GM19193 (cell line): Measurements from ENCODE around the gene RNF169.

Source experiments
- POLR2A ChIP-seq: IDR thresholded peaks from 4 replicates; pipeline ENCODE4 v1.6.1; 2011; ENCODE audit not compliant: insufficient read depth, insufficient read length; ENCODE audit errors: extremely low read depth

RNF169 gene

DNA sequence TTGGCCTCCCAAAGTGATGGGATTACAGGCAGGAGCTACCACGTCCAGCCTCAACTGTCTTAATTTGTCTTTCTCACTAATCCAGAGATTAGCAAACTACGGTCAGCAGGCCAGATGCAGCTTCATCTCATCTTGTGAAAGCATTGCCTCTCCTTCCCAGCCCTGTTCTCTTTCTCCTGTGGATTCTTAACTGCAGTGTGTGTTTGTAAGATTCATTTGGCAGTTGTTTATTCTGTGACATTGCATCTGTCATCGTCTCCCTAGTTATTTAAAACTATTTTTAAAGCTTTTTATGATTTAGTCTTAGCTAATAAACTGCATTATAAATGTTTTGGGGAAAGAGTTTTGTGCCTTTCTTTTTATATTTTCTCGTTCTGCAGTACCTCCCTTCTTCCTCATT lies 29.2 kb downstream of the RNF169 start:
- no peak for TF ChIP-seq POLR2A

DNA sequence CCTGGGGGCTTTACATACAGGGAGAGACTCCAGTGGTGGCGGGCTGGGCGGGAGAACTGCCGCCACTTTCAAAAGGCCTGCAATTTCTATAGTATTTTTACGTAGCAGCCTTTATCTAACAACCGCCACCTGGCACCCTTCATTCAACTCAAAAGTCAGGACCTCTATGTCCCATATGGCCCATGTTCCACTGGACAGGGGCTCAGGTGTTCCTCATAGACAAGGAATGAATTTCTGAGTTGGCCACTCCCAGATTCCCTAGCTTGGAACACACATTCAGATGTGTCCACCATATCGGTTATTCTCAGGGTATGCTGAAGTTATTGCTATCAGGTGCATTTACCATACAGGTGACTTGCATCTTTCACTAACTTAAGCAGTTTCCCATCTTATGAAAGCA lies 29.9 kb downstream of the RNF169 start:
- no peak for TF ChIP-seq POLR2A

DNA sequence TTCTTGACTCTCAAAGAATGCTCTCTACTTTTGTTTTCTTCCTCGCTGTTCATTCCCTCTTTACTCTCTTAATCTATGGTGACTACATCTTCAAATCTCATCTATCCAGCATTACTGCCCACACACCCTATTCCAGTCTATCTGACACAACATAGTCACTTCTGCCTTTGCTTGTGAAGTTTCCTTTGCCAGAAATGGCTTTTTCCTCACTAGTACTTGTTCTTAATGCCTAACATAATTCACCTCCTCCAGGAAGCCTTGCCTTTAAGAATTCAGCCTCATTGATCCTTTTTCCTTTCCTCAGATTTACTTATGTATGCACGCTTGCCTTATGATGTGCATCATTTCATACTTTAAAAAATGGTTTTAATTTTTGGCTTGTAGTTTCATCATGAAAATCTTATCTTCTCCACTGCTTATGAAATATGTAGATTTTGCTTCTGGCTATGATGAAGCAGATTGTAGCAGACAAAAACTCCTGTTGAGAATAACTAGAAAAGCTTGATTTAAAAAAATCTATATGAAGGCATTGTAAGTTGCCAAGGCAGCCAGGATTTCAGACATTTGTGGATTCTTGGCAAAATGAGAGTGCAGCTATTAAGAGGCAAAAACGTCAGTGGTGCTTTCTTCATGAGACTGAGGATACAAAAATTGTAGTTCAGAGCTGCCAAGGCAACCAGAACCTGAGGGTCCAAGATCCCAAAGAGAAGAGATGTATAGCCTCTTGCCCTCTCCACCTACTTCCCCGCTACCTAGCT lies 31.8 kb downstream of the RNF169 start:
- no peak for TF ChIP-seq POLR2A

DNA sequence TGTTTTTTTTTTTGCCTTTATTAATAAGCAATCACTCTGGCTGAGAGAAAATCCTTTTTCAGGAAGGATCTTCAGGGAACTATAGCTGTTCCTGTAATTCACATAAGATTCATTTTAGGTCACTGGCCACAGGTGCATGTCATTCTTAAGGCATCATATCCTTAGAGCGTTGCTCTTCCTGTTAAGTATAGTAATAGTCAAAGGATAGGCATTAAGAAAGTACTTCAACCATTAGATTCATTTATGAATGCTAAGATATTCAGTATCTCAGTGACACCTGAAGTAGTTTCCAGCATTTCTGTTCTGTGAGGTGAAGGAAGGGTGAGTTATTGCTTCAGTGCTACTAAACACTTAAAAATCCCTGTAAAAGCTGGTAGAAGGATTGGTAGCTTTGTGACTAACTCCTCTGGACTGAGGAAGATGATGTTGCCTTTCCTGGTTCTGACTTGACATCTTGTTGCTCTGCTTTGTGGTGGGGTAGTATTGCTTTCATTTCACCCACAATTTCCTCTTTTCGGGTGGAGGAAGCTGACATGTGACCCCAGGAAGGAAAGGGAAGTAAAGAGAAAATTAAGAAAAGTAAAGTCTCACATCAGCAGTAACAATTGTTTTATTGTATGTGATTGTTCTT lies 34.7 kb downstream of the RNF169 start:
- no peak for TF ChIP-seq POLR2A

DNA sequence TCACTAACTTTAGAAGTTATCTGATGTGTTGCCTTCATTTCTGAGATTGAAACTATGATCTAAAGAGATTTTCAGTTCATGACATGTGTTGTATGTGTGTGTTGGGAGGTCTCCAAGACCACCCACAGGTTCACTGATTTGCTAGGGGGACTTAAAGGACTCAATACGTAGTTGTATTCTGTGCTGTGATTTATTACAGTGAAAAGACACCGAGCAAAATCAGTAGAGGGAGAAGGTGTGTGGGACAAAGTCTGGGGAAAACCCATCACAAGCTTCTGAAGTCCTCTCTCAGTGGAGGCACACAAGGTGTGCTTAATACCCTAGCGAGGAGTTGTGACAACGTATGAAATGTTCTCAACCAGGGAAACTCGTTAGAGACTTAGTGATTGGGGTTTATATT lies 35.6 kb downstream of the RNF169 start:
- no peak for TF ChIP-seq POLR2A

DNA sequence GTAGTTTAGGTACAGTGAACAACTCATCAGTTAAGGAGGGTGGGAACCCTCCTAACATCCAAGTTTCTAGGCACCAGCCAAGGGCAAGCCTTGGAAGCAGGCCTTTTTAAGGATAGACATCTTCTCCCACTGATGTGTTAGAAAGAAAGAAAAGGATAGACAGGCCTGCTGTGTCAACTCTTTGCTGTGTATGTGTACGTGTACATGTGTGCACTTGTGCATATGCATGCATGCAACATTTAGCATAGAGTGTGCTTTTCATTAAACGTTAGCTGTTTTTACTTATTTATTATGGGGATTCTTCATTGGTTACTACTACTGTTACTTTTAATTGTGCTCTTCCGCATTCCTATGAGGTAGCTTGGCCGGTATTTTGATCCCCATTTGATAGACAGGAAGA lies 36.1 kb downstream of the RNF169 start:
- no peak for TF ChIP-seq POLR2A

DNA sequence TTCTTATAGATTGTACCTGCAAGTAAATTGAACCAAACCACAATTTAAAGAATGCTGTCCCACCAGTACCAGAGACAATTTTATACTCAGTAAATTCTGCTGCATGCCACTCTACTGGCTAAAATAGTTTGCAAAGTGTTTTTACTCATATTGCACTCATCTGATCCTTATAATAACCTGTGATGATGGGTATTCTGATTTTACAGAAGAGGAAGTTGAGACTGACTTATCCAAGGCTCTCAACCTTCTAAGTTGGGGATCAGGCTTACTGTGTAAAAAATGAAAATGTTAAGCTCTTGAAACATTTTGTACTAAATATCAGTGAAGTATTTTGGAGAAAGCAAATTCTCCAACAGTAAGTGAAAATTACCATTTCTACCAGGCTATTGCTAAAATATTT lies 37.9 kb downstream of the RNF169 start:
- TF ChIP-seq POLR2A: no peak

DNA sequence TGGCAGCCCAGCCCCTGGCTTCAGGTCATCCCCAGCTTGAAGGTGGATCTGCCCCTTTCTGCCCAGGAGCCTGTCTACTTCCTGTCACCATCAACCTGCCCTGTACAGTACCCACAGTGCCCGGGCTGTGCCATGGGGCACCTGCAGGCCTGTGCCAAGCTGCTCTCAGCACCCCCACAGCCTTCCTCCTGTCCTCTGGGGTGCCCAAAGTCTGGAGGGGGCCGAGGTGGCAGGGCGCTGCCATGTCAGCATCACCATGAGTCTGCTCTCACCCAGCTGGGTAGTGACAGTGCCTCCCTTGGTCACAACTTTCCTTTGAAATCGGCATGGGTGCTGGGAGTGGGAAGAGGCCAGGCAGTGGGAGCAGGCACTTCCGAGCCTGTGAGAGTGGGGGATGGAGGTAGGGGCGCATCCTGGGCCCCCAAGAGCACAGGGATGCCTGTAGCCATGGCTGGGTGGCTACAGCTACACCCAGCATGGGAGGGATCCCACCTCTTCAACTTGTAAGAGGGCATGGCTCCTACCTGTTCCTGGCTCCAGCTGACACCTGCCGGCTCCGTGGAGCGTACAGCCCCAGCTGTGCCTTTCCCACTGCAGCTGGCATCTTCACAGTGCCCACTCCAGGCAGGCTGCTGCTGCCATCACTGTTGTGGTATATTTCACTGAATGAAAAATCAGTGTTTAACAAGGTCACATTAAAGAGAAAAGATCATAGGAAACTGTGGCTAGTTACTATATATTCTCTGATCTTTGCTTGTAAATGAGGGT lies 42.9 kb downstream of the RNF169 start:
- no peak for TF ChIP-seq POLR2A

DNA sequence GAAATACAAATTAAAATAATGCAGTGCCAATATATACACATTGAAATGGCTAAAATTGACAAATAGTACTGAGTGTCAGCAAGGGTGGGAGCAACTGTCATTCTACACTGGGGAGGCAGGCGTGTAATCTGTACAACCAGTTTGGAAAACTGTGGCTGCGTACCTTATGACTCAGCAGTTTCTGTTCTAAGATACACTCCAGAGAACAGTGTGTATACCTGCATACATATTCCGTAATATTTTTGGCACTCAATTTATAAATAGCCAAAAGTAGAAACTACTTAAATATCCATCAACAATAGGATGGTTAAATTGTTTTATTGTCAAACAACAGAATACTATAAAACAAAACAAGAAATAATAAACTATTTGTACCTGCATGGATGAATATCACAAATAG lies 57.6 kb downstream of the RNF169 start:
- TF ChIP-seq POLR2A: no peak

DNA sequence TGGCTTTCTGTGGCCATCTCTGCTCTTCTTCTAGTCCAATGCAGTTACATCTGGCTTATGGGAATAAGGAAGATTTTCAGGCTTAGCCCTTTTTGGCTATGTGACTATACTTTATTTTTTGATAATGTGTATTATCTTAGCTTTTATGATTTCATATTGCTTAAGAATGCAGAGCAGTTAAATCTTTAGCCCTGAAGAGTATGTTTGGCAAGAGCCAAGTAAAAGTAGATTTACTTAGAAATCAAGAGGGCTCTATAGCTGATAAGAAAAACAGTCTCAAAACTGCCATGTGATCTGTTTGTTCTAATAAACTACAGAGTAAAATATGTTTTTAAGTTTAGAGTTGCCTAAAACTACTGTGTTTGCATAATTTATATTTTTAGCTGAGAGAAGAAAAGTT lies 61.2 kb downstream of the RNF169 start:
- no peak for TF ChIP-seq POLR2A

DNA sequence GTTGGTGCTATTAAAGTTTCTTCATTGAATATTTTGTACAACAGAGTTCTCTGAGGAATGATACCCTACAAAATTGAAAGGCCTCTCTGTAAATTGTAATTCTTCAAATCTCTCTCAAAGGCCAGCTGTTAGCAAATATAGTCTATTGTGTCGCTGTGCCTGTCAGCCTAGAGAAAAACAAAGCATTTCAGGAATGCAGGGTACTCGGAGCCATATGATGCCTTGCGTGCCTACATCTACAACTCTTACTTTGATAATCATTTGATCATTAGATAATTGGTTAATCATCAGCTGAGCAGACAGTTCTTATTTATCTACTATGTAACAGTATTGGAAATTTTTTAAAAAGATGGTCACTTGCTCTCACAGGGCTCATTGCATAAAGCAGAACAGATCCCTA lies 67.3 kb downstream of the RNF169 start:
- no peak for TF ChIP-seq POLR2A

DNA sequence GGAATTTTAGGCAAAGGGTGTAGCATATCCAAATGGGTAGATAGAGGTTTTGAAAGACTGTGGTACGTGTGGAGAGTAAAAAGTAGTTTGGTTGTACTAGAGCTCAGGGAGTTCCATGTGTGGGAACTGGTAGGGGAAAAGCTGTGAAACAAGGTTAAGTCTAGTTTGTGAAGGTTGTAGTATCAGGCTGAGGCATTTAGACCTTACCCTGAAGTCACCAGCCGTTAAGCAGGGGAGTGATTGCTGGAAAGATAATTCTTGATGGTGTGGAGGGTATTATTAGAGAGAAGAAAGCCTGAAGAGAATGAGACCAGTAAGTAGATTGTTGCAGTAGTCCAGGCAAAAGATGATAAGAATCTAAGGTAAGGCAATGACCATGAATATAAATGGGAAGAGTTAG lies 68.0 kb downstream of the RNF169 start:
- TF ChIP-seq POLR2A: no peak

DNA sequence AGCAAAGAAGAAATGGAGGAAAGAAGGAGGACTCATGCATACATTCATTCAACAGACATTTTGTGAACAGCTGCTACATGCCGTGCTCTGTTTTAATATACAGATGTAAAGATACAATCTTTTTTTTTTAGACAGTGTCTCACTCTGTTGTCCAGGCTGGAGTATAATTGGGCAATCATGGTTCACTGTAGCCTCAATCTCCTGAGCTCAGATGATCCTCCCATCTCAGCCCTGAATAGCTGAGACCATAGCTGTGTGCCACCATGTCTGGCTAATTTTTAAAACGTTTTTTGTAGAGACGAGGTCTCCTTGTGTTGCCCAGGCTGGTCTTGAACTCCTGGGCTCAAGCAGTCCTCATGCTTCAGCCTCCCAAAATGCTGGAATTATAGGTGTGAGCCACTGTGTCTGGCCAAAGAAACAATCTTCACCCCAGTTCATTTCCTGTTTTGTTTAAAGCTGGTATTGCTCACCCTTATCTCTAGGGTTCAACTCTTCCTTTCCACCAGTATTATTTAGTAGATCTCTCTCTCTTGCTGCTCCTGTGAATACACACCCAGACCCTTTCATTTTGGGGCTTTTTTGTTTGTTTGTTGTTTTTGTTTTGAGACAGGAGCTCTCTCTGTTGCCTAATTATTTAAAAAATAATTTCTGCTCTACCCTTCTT lies 69.8 kb downstream of the RNF169 start:
- no peak for TF ChIP-seq POLR2A

DNA sequence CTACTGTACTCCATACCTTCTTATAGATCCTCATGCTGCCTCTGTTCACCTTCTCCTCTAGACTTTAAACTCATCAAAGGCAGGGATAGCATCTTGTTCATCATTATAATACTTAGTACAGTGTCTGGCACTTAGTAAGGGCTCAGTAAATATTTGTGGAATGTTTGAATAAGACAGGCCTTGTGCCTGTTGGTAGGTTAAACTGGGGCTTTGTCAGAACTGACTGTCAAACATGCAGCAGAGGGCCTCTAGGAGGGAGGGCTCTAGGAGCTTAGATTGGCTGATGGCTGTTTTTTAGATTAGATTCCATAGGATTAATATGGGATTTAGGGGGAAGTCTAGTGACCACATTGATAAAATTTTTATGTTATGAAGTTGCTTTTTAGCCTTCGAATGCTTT lies 70.8 kb downstream of the RNF169 start:
- no peak for TF ChIP-seq POLR2A

DNA sequence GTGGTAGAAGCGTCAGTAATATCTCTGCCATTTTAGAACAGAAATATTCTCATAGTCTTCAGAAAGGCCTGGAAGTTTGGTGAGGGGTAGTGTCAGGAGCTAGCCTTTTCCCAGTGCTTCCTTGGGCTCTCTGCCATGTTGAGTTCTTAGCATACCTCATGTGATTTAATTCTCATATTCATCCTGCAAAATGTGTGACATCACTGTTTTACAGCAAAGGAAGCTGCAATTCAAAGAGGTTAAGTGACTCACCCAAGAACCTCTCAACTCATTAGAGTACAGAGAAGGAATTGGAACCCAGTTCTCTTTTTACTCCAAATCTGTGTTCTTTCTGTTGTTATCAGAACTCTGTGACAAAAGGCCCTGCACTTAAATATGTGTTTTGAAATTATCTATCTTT lies 72.1 kb downstream of the RNF169 start:
- TF ChIP-seq POLR2A: no peak
